HepG2 (cell line): ENCODE data around the gene PYGO2. TPM values are rescaled to one million over a fixed set of nuclear protein-coding genes. Genes with fewer than 3 reads are reported as not detected.
A peak's percentile ranks its signal among the peaks of the same experiment; 100 is the strongest.

ENCODE experiments used
- ATAC-seq: fragments of 200-7000 bp; cut with Tn5 transposase; 3 replicates; pipeline ENCODE4 v1.9.1; 2020; ENCODE audit warnings: mild to moderate bottlenecking, moderate library complexity
- BruUV-seq: library from RNA; stranded (reverse); fragments of 400-500 nt; replicated peaks from 2 replicates; lab custom pipeline; 2021; lab: Mats Ljungman, UMichigan
- CTCF ChIA-PET: fragments of 300-600 bp; formaldehyde crosslinking; extraction: SDS; loops from one replicate; lab custom pipeline; 2021; ENCODE audit warnings: low total read pairs, inconsistent platforms, low intra/inter-chr PET ratio; lab: Yijun Ruan, JAX
- POLR2A ChIA-PET: fragments of 350-600 bp; sonication (Branson Sonifier 250); formaldehyde crosslinking; loops from one replicate; lab custom pipeline; 2020; ENCODE audit warnings: antibody characterized with exemption, inconsistent platforms; lab: Yijun Ruan, JAX
- DNase-seq: peaks from one replicate; pipeline ENCODE4 v3.0.0-alpha.2; 2015; ENCODE audit warnings: low spot score
- FAIRE-seq: peaks from 3 replicates; lab custom pipeline; 2011; peaks lifted over from hg19 to GRCh38; lab: Jason Lieb, UNC
- H2AFZ ChIP-seq: one replicate; pipeline ENCODE4 v1.6.1; 2011; ENCODE audit warnings: low read length, inconsistent platforms
- H3K27ac ChIP-seq: fragments of 300-600 bp; 3 replicates; pipeline ENCODE4 v1.8.0; 2011; ENCODE audit warnings: mixed run types, mild to moderate bottlenecking, mixed read lengths, low read length, inconsistent platforms; ENCODE audit not compliant: insufficient read depth; ENCODE audit errors: extremely low read length
- H3K27me3 ChIP-seq, 2 experiments: fragments of 200-600 bp in 1 of 2; 2 replicates in 1 of 2; 3 replicates in 1 of 2; pipeline versions ENCODE4 v1.6.0 to v1.8.0; 2011; ENCODE audit warnings: low read length in 2 of 2, mild to moderate bottlenecking in 2 of 2, moderate library complexity in 2 of 2, inconsistent platforms in 1 of 2; ENCODE audit not compliant: insufficient read depth in 2 of 2, control insufficient read depth in 1 of 2
- H3K36me3 ChIP-seq, 2 experiments: fragments of 200-600 bp in 1 of 2; replicated peaks in 1 of 2; 2 replicates in 1 of 2; 3 replicates in 1 of 2; pipeline versions ENCODE4 v1.5.1 to v1.8.0; 2011; ENCODE audit warnings: low read length in 2 of 2, inconsistent platforms in 1 of 2; ENCODE audit not compliant: insufficient read depth in 2 of 2, control insufficient read depth in 1 of 2
- H3K4me1 ChIP-seq: 2 replicates; pipeline ENCODE4 v1.5.1; 2012; ENCODE audit warnings: low read length, inconsistent platforms; ENCODE audit not compliant: insufficient read depth
- H3K4me2 ChIP-seq: 2 replicates; pipeline ENCODE4 v1.6.0; 2011; ENCODE audit warnings: low read depth, low read length, inconsistent platforms
- H3K4me3 ChIP-seq, 3 experiments: fragments of 200-600 bp in 1 of 3; sonication (generic), shearing (Covaris generic) in 1 of 3; replicated peaks in 1 of 3; 2 replicates each; pipeline ENCODE4 v1.5.1; 2011 to 2016; ENCODE audit warnings: low read length in 3 of 3, inconsistent platforms in 2 of 3, low read depth in 2 of 3, mild to moderate bottlenecking in 2 of 3, control low read depth in 1 of 3, mixed read lengths in 1 of 3; ENCODE audit not compliant: insufficient read depth in 1 of 3
- H3K79me2 ChIP-seq: one replicate; pipeline ENCODE4 v1.6.1; 2011; ENCODE audit warnings: low read length, inconsistent platforms; ENCODE audit not compliant: insufficient read depth
- H3K9ac ChIP-seq: 2 replicates; pipeline ENCODE4 v1.6.0; 2011; ENCODE audit warnings: mild to moderate bottlenecking, low read depth, low read length, inconsistent platforms; ENCODE audit not compliant: insufficient read depth
- H3K9me3 ChIP-seq: 2 replicates; pipeline ENCODE4 v1.5.1; 2012; ENCODE audit warnings: mild to moderate bottlenecking, low read length
- H4K20me1 ChIP-seq: 2 replicates; pipeline ENCODE4 v1.6.0; 2011; ENCODE audit warnings: inconsistent platforms, mild to moderate bottlenecking, low read length, moderate library complexity; ENCODE audit not compliant: insufficient read depth
- ETV6 ChIP-seq: sonication (generic); formaldehyde crosslinking; conservative IDR thresholded peaks from 2 replicates; pipeline ENCODE4 v1.4.0; 2020; ENCODE audit warnings: missing genetic modification reagents
- GZF1 ChIP-seq: sonication (generic); formaldehyde crosslinking; IDR thresholded peaks from 2 replicates; pipeline ENCODE4 v1.5.1; 2020; ENCODE audit warnings: mild to moderate bottlenecking, missing genetic modification reagents
- MEIS1 ChIP-seq: sonication (generic); formaldehyde crosslinking; IDR thresholded peaks from 2 replicates; pipeline ENCODE4 v1.9.0; 2021; ENCODE audit warnings: mild to moderate bottlenecking, missing genetic modification reagents, moderate library complexity, borderline replicate concordance
- NONO ChIP-seq, 2 experiments: fragments of 450-650 bp in 1 of 2; sonication (generic) in 1 of 2; formaldehyde crosslinking in 1 of 2; IDR thresholded peaks in 1 of 2; conservative IDR thresholded peaks in 1 of 2; 2 replicates each; pipeline versions ENCODE4 v1.6.1 to v1.8.0; 2017 to 2022; ENCODE audit warnings: mild to moderate bottlenecking in 1 of 2, missing genetic modification reagents in 1 of 2, moderate library complexity in 1 of 2
- RARG ChIP-seq: sonication (generic); formaldehyde crosslinking; IDR thresholded peaks from 2 replicates; pipeline ENCODE4 v1.4.0; 2020; ENCODE audit warnings: low read depth, mild to moderate bottlenecking, missing genetic modification reagents
- RBM22 ChIP-seq: fragments of 200-400 bp; formaldehyde crosslinking; optimal IDR thresholded peaks from 2 replicates; pipeline ENCODE3; 2017; ENCODE audit warnings: mild to moderate bottlenecking, low read length, moderate library complexity
- RFXAP ChIP-seq: sonication (generic); formaldehyde crosslinking; IDR thresholded peaks from 2 replicates; pipeline ENCODE4 v1.4.0; 2020; ENCODE audit warnings: missing genetic modification reagents, borderline replicate concordance
- SAP130 ChIP-seq: IDR thresholded peaks from 2 replicates; pipeline ENCODE4 v1.6.1; 2016; ENCODE audit warnings: low read depth
- ZBTB21 ChIP-seq: sonication (generic); formaldehyde crosslinking; IDR thresholded peaks from 2 replicates; pipeline ENCODE4 v1.4.0; 2020; ENCODE audit warnings: missing genetic modification reagents
- ZC3H13 ChIP-seq: sonication (generic); formaldehyde crosslinking; IDR thresholded peaks from 2 replicates; pipeline ENCODE4 v1.8.1; 2023; ENCODE audit warnings: mild to moderate bottlenecking, missing genetic modification reagents, moderate library complexity
- ZFP62 ChIP-seq: sonication (generic); formaldehyde crosslinking; IDR thresholded peaks from 2 replicates; pipeline ENCODE4 v1.4.0; 2020; ENCODE audit warnings: missing genetic modification reagents
- ZMYM3 ChIP-seq: sonication (generic); formaldehyde crosslinking; IDR thresholded peaks from 2 replicates; pipeline ENCODE4 v1.5.1; 2020; ENCODE audit warnings: mild to moderate bottlenecking, missing genetic modification reagents
- ZNF121 ChIP-seq: sonication (generic); formaldehyde crosslinking; IDR thresholded peaks from 2 replicates; pipeline ENCODE4 v1.5.0; 2020; ENCODE audit warnings: mild to moderate bottlenecking, missing genetic modification reagents
- ZNF687 ChIP-seq: sonication (generic); formaldehyde crosslinking; IDR thresholded peaks from 2 replicates; pipeline ENCODE4 v1.5.1; 2020; ENCODE audit warnings: mild to moderate bottlenecking, missing genetic modification reagents, moderate library complexity
- ZNF788 ChIP-seq: sonication (generic); formaldehyde crosslinking; IDR thresholded peaks from 2 replicates; pipeline ENCODE4 v1.5.0; 2020; ENCODE audit warnings: mild to moderate bottlenecking, missing genetic modification reagents, borderline replicate concordance
- WGBS: methylation state at CpG from one replicate; pipeline ENCODE4 v1.1.6; 2017; ENCODE audit warnings: low lambda C conversion rate; 5-methylcytosine and 5-hydroxymethylcytosine counted together
- in situ Hi-C: cut with HindIII; loops from 2 replicates; pipeline ENCODE4 v1.10.0; 2017; ENCODE audit warnings: low pct_unique_long_range_greater_than_20kb; ENCODE audit not compliant: extremely low pct_ligation_motif_present
- intact Hi-C: fragments of 100-400 bp; cut with micrococcal nuclease; formaldehyde crosslinking; loops from one replicate; pipeline ENCODE4 v1.10.0; 2022; ENCODE audit not compliant: unreplicated experiment
- polyA plus RNA-seq, 8 experiments: library from polyadenylated mRNA; depleted of rRNA in 3 of 8; stranded (reverse) in 7 of 8; unstranded in 1 of 8; fragments of >200 nt; fragmentation: Illumina TruSeq in 4 of 8; extraction: Trizol in 4 of 8; gene quantifications; 2 replicates each; pipeline versions ENCODE4 v1.2.1 to v1.2.3, GENCODE V29; 2011 to 2016; ENCODE audit warnings: low read depth in 4 of 8, missing spikeins in 1 of 8, mixed read lengths in 1 of 8; ENCODE audit not compliant: insufficient read depth in 1 of 8
- total RNA-seq, 5 experiments: library from RNA; depleted of rRNA; stranded (reverse); fragments of >200 nt; fragmentation: Illumina TruSeq; extraction: Trizol; gene quantifications; 2 replicates each; pipeline ENCODE4 v1.2.3, GENCODE V29; 2016; ENCODE audit warnings: low read depth in 1 of 5
- TF ChIP-seq, protein P1 (sequence below): sonication (generic); formaldehyde crosslinking; IDR thresholded peaks from 2 replicates; pipeline ENCODE4 v1.8.0; 2022; ENCODE audit warnings: missing genetic modification reagents, mild to moderate bottlenecking, inconsistent platforms, borderline replicate concordance
- TF ChIP-seq, protein P2 (sequence below): IDR thresholded peaks from 2 replicates; pipeline ENCODE4 v1.6.1; 2016; ENCODE audit warnings: low read depth, control low read depth

Gene PYGO2
- total and polyA plus RNA-seq, 2 of the 13 experiments (the other 11 are each of a cell fraction or from before 2014, with no cell fraction given): 20.3 to 21.8 TPM

DNA sequence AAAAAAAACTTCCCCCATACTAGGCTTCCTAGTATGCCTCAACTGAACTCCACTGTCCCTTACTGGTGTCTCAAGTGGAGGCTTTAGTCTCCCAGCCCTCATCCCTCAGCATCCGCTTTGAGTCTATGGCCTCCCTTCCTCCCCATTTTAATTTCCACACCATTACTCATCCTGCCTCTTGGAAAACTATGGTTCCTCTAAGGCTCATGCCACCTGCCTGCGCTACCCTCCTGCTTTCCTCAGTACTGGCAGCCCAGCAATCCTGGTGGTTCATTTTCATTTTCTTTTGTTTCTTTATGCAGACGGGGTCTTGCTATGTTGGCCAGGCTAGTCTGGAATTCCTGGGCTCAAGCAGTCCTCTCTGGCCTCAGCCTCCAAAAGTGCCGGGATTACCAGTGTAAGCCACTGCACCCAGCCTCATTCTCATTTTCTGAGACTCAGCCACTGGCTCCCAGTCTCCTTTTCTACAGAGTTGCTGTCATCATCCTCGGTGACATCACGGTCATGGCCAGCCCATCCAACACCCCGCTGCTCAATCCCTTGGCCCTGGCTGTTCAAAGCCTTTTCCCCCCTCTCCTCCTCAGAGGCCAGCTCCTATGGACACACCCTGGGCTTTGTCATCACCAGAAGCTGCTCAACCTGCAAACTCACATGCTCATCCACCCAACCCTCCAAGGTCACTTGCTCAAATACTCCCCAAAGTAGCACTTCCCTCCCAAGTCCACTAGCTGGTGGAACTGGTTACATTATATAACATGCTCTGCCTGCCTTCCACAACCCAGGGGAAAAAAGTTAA lies 22.8 kb downstream of the PYGO2 start:
- FAIRE-seq (peak; percentile 4), DNase-seq (no peak), ATAC-seq (no peak)
- intact Hi-C loops (no loop called here), in situ Hi-C loops (no loop called here)
- POLR2A ChIA-PET: interaction anchor here (0.7 to 2.7 kb wide), 3 partner anchors 34 to 334 kb away, joined by 3 to 28 read pairs (median 14); partner anchors contain the start of gene CKS1B
- no peaks in the 10 kb centered on the region for H4K20me1 ChIP-seq
- H3K4me1 ChIP-seq: peaks cover 80% of the 10 kb centered on the region
- no TSS peak for BruUV-seq
- H3K4me3 ChIP-seq: no peak overlapping the region
- CTCF ChIA-PET: no interaction called here
- H3K4me2 ChIP-seq: peak overlapping the region; percentile 13; the same call in 1 of the 2 replicates
- no peaks in the 10 kb centered on the region for H3K36me3 ChIP-seq
- no peaks in the 10 kb centered on the region for H3K27me3 ChIP-seq
- no peaks in the 10 kb centered on the region for H3K9me3 ChIP-seq
- no peak overlapping the region for H2AFZ ChIP-seq
- WGBS: 96% methylated on average over 7 of the region's 7 CpGs
- H3K27ac ChIP-seq: peak overlapping the region; percentile 99
- H3K79me2 ChIP-seq: no peaks in the 10 kb centered on the region
- no peak overlapping the region for H3K9ac ChIP-seq
- TF ChIP-seq ZNF687: peak; percentile 5; the same call in 1 of the 2 replicates
- peak; percentile 31; the same call in 1 of the 2 replicates for TF ChIP-seq SAP130 (CRISPR knock-in tag)
- no peak for TF ChIP-seq NONO (IDR thresholded peaks at IDR 0.05)
- TF ChIP-seq NONO (CRISPR knock-in tag; conservative IDR thresholded peaks at IDR 0.05): peak; percentile 45; the same call in 1 of the 2 replicates
- no peak for TF ChIP-seq ETV6 (CRISPR knock-in tag)
- no peak for TF ChIP-seq RBM22
- TF ChIP-seq MEIS1 (CRISPR knock-in tag): no peak
- TF ChIP-seq, protein P1, sequence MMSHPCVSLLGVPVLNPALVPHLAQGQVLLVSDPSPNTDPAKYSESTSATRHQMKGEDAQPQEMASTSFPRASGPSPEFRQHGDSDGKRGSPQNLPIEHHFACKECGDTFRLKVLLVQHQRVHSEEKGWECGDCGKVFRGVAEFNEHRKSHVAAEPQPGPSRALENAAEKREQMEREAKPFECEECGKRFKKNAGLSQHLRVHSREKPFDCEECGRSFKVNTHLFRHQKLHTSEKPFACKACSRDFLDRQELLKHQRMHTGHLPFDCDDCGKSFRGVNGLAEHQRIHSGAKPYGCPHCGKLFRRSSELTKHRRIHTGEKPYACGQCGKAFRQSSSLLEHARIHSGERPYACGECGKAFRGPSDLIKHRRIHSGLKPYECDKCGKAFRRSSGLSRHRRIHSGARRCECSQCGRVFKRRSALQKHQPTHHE (CRISPR knock-in tag): no peak
- TF ChIP-seq ZC3H13 (CRISPR knock-in tag): 0 out of 2 replicates have a peak, but pooled peaks have one; percentile 38
- TF ChIP-seq ZMYM3 (CRISPR knock-in tag): peak; percentile 13; the same call in 1 of the 2 replicates
- TF ChIP-seq RARG (CRISPR knock-in tag): no peak
- TF ChIP-seq RFXAP (CRISPR knock-in tag): 0 out of 2 replicates have a peak, but pooled peaks have one; percentile 23
- TF ChIP-seq GZF1 (CRISPR knock-in tag): no peak
- TF ChIP-seq ZNF788: 0 out of 2 replicates have a peak, but pooled peaks have one; percentile 17
- no peak for TF ChIP-seq ZFP62
- TF ChIP-seq ZNF121: peak; percentile 97
- TF ChIP-seq ZBTB21 (CRISPR knock-in tag): 0 out of 2 replicates have a peak, but pooled peaks have one; percentile 22
- TF ChIP-seq, protein P2, sequence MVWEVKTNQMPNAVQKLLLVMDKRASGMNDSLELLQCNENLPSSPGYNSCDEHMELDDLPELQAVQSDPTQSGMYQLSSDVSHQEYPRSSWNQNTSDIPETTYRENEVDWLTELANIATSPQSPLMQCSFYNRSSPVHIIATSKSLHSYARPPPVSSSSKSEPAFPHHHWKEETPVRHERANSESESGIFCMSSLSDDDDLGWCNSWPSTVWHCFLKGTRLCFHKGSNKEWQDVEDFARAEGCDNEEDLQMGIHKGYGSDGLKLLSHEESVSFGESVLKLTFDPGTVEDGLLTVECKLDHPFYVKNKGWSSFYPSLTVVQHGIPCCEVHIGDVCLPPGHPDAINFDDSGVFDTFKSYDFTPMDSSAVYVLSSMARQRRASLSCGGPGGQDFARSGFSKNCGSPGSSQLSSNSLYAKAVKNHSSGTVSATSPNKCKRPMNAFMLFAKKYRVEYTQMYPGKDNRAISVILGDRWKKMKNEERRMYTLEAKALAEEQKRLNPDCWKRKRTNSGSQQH (CRISPR knock-in tag): 0 out of 2 replicates have a peak, but pooled peaks have one; percentile 21
